Ishikawa (cell line): ENCODE data around the gene FTO.

Experiments
- CEBPB ChIP-seq: IDR thresholded peaks from 2 replicates; pipeline ENCODE4 v1.6.1; 2012
- CREB1 ChIP-seq: IDR thresholded peaks from 2 replicates; pipeline ENCODE4 v1.6.1; 2012; ENCODE audit warnings: low read depth
- EGR1 ChIP-seq: IDR thresholded peaks from 2 replicates; pipeline ENCODE4 v1.6.1; 2012
- EP300 ChIP-seq: IDR thresholded peaks from 2 replicates; pipeline ENCODE4 v1.6.1; 2012; ENCODE audit warnings: borderline replicate concordance
- MAX ChIP-seq: IDR thresholded peaks from 2 replicates; pipeline ENCODE4 v1.6.1; 2012
- RAD21 ChIP-seq: IDR thresholded peaks from 2 replicates; pipeline ENCODE4 v1.6.1; 2012; ENCODE audit warnings: low read depth
- REST ChIP-seq: IDR thresholded peaks from 2 replicates; pipeline ENCODE4 v1.6.1; 2012; ENCODE audit warnings: low read depth, mild to moderate bottlenecking
- TAF1 ChIP-seq: IDR thresholded peaks from 2 replicates; pipeline ENCODE4 v1.6.1; 2012; ENCODE audit warnings: low read depth, mild to moderate bottlenecking
- TCF12 ChIP-seq: IDR thresholded peaks from 2 replicates; pipeline ENCODE4 v1.6.1; 2012; ENCODE audit warnings: low read depth
- TEAD4 ChIP-seq: IDR thresholded peaks from 2 replicates; pipeline ENCODE4 v1.6.1; 2012
- YY1 ChIP-seq: IDR thresholded peaks from 2 replicates; pipeline ENCODE4 v1.6.1; 2012; ENCODE audit warnings: low read depth
- ZBTB7A ChIP-seq: IDR thresholded peaks from 2 replicates; pipeline ENCODE4 v1.6.1; 2012; ENCODE audit warnings: low read depth

- TF ChIP-seq CEBPB = no peak
- TF ChIP-seq TEAD4 = no peak
- TF ChIP-seq MAX = no peak
- TF ChIP-seq TCF12 = no peak
- TF ChIP-seq EP300 = no peak
- TF ChIP-seq RAD21 = peak; percentile 38
- TF ChIP-seq YY1 = no peak
- no peak for TF ChIP-seq ZBTB7A
- TF ChIP-seq TAF1 = no peak
- TF ChIP-seq REST = no peak
- TF ChIP-seq CREB1 = no peak
- no peak for TF ChIP-seq EGR1
Observed at GRCh38 chr16:53743149-53743566, 39.2 kb downstream of the FTO start.
